ENCODE results near the gene EIF2S3B. TPM values are rescaled to one million over a fixed set of nuclear protein-coding genes. Genes with fewer than 3 reads are reported as not detected.

The EIF2S3B gene
- total RNA-seq, 1 donor from 2014 or later, result 1.3 TPM

DNA sequence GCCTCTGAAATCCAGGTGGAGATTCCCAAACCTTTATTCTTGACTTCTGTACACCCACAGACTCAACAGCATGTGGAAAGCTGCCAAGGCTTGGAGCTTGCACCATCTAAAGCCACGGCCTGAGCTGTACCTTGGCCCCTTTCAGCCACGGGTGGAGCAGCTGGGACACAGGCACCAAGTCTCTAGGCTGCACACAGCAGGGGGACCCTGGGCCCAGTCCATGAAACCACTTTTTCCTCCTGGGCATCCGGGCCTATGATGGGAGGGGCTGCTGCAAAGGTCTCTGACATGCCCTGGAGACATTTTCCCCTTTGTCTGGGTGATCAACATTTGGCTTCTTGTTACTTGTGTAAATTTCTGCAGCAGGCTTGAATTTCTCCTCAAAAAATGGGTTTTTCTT, 32.0 kb downstream of the EIF2S3B start:
- no peak overlapping the region for H3K27ac Mint-ChIP-seq (ENCODE audit: unreplicated experiment)
- no peaks in the 10 kb centered on the region for H3K36me3 Mint-ChIP-seq (ENCODE audit: low read depth)
- DNase-seq (ENCODE audit: low spot score), result no peak
- H3K4me1 Mint-ChIP-seq (ENCODE audit: low read depth), result peaks cover 7% of the 10 kb centered on the region
- peaks cover 12% of the 10 kb centered on the region for H3K9me3 Mint-ChIP-seq (ENCODE audit: low read depth)
- TF ChIP-seq, protein P1, sequence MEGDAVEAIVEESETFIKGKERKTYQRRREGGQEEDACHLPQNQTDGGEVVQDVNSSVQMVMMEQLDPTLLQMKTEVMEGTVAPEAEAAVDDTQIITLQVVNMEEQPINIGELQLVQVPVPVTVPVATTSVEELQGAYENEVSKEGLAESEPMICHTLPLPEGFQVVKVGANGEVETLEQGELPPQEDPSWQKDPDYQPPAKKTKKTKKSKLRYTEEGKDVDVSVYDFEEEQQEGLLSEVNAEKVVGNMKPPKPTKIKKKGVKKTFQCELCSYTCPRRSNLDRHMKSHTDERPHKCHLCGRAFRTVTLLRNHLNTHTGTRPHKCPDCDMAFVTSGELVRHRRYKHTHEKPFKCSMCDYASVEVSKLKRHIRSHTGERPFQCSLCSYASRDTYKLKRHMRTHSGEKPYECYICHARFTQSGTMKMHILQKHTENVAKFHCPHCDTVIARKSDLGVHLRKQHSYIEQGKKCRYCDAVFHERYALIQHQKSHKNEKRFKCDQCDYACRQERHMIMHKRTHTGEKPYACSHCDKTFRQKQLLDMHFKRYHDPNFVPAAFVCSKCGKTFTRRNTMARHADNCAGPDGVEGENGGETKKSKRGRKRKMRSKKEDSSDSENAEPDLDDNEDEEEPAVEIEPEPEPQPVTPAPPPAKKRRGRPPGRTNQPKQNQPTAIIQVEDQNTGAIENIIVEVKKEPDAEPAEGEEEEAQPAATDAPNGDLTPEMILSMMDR (IDR thresholded peaks at IDR 0.05), result no peak
- H3K27me3 Mint-ChIP-seq (ENCODE audit: low read depth), result peaks cover 2% of the 10 kb centered on the region
- H3K4me3 Mint-ChIP-seq (ENCODE audit: unreplicated experiment), result no peak overlapping the region

DNA sequence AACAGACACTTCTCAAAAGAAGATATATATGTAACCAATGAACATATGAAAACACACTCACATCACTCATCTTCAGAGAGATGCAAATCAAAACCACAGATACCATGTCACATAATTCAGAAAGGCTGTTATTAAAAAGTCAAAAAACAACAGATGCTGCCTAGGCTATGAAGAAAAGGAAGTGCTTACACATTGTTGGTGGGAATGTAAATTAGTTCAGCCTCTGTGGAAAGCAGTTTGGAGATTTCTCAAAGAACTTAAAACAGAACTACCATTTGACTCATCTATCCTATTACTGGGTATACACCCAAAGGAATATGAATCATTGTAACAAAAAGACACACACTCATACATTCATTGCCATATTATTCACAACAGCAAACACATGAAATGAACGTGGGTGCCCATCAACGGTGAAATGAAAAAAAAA, 35.1 kb downstream of the EIF2S3B start:
- Mint-ChIP-seq H3K4me1 (ENCODE audit: low read depth) (peaks cover 7% of the 10 kb centered on the region), H3K9me3 (ENCODE audit: low read depth) (peaks cover 8% of the 10 kb centered on the region), H3K27me3 (ENCODE audit: low read depth) (no peaks in the 10 kb centered on the region), H3K27ac (ENCODE audit: unreplicated experiment) (no peak overlapping the region), H3K36me3 (ENCODE audit: low read depth) (no peaks in the 10 kb centered on the region), H3K4me3 (ENCODE audit: unreplicated experiment) (no peak overlapping the region)
- TF ChIP-seq, protein P1 (IDR thresholded peaks at IDR 0.05), result no peak
- no peak for DNase-seq (ENCODE audit: low spot score)

DNA sequence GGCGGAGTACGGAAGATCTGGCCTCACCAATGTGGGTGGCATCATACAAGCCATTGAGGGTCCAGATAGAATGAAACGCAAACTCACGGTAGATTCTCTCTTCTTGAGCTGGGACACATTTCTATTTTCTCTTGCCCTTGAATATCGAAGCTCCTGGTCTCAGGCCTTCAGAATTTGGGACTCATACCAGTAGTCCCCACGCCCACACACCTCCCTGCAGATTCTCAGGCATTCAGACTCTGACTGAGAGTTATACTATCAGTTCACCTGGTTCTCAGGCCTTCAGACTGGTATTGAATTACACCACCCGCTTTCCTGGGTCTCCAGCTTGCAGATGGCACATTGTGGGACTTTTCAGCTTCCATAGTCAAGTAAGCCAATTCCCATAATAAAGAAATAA, 37.8 kb downstream of the EIF2S3B start:
- H3K36me3 Mint-ChIP-seq (ENCODE audit: low read depth), result no peaks in the 10 kb centered on the region

DNA sequence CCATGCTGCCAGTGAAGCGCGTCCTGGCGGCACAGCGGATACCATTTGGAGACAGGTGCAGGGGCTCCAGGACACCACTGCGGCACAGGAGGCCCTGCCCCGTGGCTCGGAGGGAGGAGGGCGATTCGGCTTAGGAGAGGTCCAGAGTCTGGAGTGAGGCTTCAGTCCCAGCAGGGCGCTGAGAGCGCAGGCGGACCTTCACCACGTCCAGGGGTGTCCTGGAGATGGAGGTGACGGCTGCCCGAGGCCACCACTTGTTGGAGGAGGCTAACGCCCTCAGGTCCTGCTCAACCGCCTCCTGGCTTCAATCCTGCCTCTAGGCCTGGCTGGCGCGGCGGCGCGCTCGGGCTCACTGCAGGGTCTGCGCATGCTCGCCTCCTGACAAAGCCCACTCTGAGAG, 45.7 kb downstream of the EIF2S3B start:
- H3K27me3 Mint-ChIP-seq (ENCODE audit: low read depth), result no peaks in the 10 kb centered on the region
- no peaks in the 10 kb centered on the region for H3K4me1 Mint-ChIP-seq (ENCODE audit: low read depth)
- H3K27ac Mint-ChIP-seq (ENCODE audit: unreplicated experiment), result no peak overlapping the region
- DNase-seq (ENCODE audit: low spot score), result peak; percentile 83
- no peaks in the 10 kb centered on the region for H3K36me3 Mint-ChIP-seq (ENCODE audit: low read depth)
- H3K4me3 Mint-ChIP-seq (ENCODE audit: unreplicated experiment), result no peak overlapping the region
- H3K9me3 Mint-ChIP-seq (ENCODE audit: low read depth), result peaks cover 11% of the 10 kb centered on the region
- TF ChIP-seq, protein P1 (IDR thresholded peaks at IDR 0.05), result no peak

More for the DNA sequence above, 37.8 kb downstream of the EIF2S3B start:
- Mint-ChIP-seq H3K27me3 (ENCODE audit: low read depth) (no peaks in the 10 kb centered on the region), H3K9me3 (ENCODE audit: low read depth) (peaks cover 8% of the 10 kb centered on the region), H3K4me1 (ENCODE audit: low read depth) (peaks cover 7% of the 10 kb centered on the region), H3K27ac (ENCODE audit: unreplicated experiment) (no peak overlapping the region), H3K4me3 (ENCODE audit: unreplicated experiment) (no peak overlapping the region)
- TF ChIP-seq, protein P1 (IDR thresholded peaks at IDR 0.05), result no peak
- DNase-seq (ENCODE audit: low spot score), result no peak

DNA sequence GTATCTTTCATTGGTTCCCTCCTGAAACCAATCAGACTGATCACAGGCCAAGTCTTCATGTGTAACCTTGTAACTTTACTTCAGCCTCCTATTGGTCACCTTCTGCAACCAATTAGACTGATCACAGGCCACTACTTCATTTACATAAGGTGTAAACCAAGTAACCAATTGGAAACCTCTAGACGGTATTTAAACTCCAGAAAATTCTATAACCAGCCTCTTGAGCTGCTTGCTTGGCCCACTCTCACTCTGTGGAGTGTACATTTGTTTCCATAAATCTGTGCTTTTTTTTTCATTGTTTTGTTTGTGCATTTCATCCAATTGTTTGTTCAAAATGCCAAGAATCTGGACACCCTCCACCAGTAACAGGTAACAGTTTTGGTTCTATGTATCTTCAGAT, 47.5 kb downstream of the EIF2S3B start:
- H3K27me3 Mint-ChIP-seq (ENCODE audit: low read depth), result peaks cover 7% of the 10 kb centered on the region

More for the DNA sequence above, 47.5 kb downstream of the EIF2S3B start:
- Mint-ChIP-seq H3K4me3 (ENCODE audit: unreplicated experiment) (no peak overlapping the region), H3K4me1 (ENCODE audit: low read depth) (no peaks in the 10 kb centered on the region), H3K36me3 (ENCODE audit: low read depth) (no peaks in the 10 kb centered on the region), H3K27ac (ENCODE audit: unreplicated experiment) (no peak overlapping the region), H3K9me3 (ENCODE audit: low read depth) (peaks cover 11% of the 10 kb centered on the region)
- DNase-seq (ENCODE audit: low spot score), result no peak
- TF ChIP-seq, protein P1 (IDR thresholded peaks at IDR 0.05), result no peak
